Endothelial cell of umbilical vein (primary cell): ENCODE measurements around the gene GALNT17. TPM values are rescaled to one million over a fixed set of nuclear protein-coding genes. Genes with fewer than 3 reads are reported as not detected.

Experiments
- BruUV-seq: library from RNA; stranded (reverse); fragments of 400-500 nt; replicated peaks from 2 replicates; lab custom pipeline; 2021; lab: Mats Ljungman, UMichigan
- CTCF ChIA-PET: fragments of 300-600, 350-600 bp; sonication (Branson Sonifier 250); formaldehyde crosslinking; loops from one replicate; lab custom pipeline; 2021; ENCODE audit warnings: antibody characterized with exemption, inconsistent platforms; lab: Charles Lee
- POLR2A ChIA-PET: fragments of 300-600, 350-600 bp; sonication (Branson Sonifier 250); formaldehyde crosslinking; loops from one replicate; lab custom pipeline; 2021; ENCODE audit warnings: antibody characterized with exemption, inconsistent platforms; lab: Charles Lee
- DNase-seq: peaks from one replicate; pipeline ENCODE4 v3.0.0-alpha.2; 2011; ENCODE audit warnings: low read depth, low spot score
- FAIRE-seq: peaks from 2 replicates; lab custom pipeline; 2011; peaks lifted over from hg19 to GRCh38; lab: Jason Lieb, UNC
- H2AFZ ChIP-seq: 2 replicates; pipeline ENCODE4 v1.6.0; 2012; ENCODE audit warnings: low read depth, low read length, control low read depth, inconsistent platforms
- H3K27ac ChIP-seq: 2 replicates; pipeline ENCODE4 v1.5.1; 2011; ENCODE audit warnings: low read depth, mild to moderate bottlenecking, control low read depth, low read length, moderate library complexity; ENCODE audit not compliant: insufficient read depth
- H3K27me3 ChIP-seq, 2 experiments: 2 replicates each; pipeline versions ENCODE4 v1.6.0 to v1.6.1; 2011; ENCODE audit warnings: low read length in 2 of 2, mixed read lengths in 1 of 2; ENCODE audit not compliant: control insufficient read depth in 2 of 2, insufficient read depth in 2 of 2
- H3K36me3 ChIP-seq, 2 experiments: 2 replicates in 1 of 2; 3 replicates in 1 of 2; pipeline ENCODE4 v1.5.1; 2011; ENCODE audit warnings: low read length in 2 of 2, mild to moderate bottlenecking in 1 of 2, moderate library complexity in 1 of 2; ENCODE audit not compliant: control insufficient read depth in 2 of 2, insufficient read depth in 2 of 2; ENCODE audit errors: extremely low read depth in 1 of 2
- H3K4me1 ChIP-seq: 3 replicates; pipeline ENCODE4 v1.5.1; 2011; ENCODE audit warnings: mild to moderate bottlenecking, low read length; ENCODE audit not compliant: control insufficient read depth, insufficient read depth; ENCODE audit errors: extremely low read depth
- H3K4me2 ChIP-seq: 2 replicates; pipeline ENCODE4 v1.6.1; 2011; ENCODE audit warnings: low read length, control low read depth, mixed read lengths; ENCODE audit not compliant: insufficient read depth
- H3K4me3 ChIP-seq, 3 experiments: fragments of 200-600 bp in 1 of 3; sonication (generic), shearing (Covaris generic) in 1 of 3; replicated peaks in 1 of 3; 2 replicates each; pipeline ENCODE4 v1.5.1; 2011 to 2016; ENCODE audit warnings: control low read depth in 3 of 3, low read length in 3 of 3, mild to moderate bottlenecking in 2 of 3, inconsistent platforms in 1 of 3, low read depth in 1 of 3, moderate library complexity in 1 of 3; ENCODE audit not compliant: insufficient read depth in 1 of 3
- H3K79me2 ChIP-seq: 2 replicates; pipeline ENCODE4 v1.6.0; 2012; ENCODE audit warnings: low read length, inconsistent platforms; ENCODE audit not compliant: control insufficient read depth, insufficient read depth
- H3K9ac ChIP-seq: replicated peaks from 2 replicates; pipeline ENCODE3; 2011; ENCODE audit warnings: low read length, control low read depth; ENCODE audit not compliant: insufficient read depth; ENCODE audit errors: extremely low read depth
- H3K9me1 ChIP-seq: replicated peaks from 3 replicates; pipeline ENCODE4 v1.6.0; 2011; ENCODE audit warnings: mild to moderate bottlenecking, low read length; ENCODE audit not compliant: control insufficient read depth, insufficient read depth; ENCODE audit errors: extremely low read depth
- H3K9me3 ChIP-seq: replicated peaks from 2 replicates; pipeline ENCODE4 v1.5.1; 2012; ENCODE audit warnings: low read length, inconsistent platforms; ENCODE audit not compliant: control insufficient read depth, insufficient read depth
- H4K20me1 ChIP-seq: replicated peaks from 2 replicates; pipeline ENCODE3; 2011; ENCODE audit warnings: mild to moderate bottlenecking, low read length; ENCODE audit not compliant: control insufficient read depth, insufficient read depth; ENCODE audit errors: extremely low read depth
- CTCF ChIP-seq, 2 donors: IDR thresholded peaks; 1 replicate in 1 of 2; 2 replicates in 1 of 2; pipeline ENCODE4 v1.5.1; 2011; ENCODE audit warnings: low read length in 2 of 2, mild to moderate bottlenecking in 2 of 2, moderate library complexity in 2 of 2, control low read depth in 1 of 2, inconsistent platforms in 1 of 2, low read depth in 1 of 2; ENCODE audit not compliant: insufficient read depth in 1 of 2; ENCODE audit errors: extremely low read depth in 1 of 2
- EZH2 ChIP-seq: IDR thresholded peaks from 2 replicates; pipeline ENCODE4 v1.6.1; 2012; ENCODE audit warnings: borderline replicate concordance, low read depth, mild to moderate bottlenecking, moderate library complexity, low read length, inconsistent platforms; ENCODE audit not compliant: severe bottlenecking
- FOS ChIP-seq: IDR thresholded peaks from 2 replicates; pipeline ENCODE4 v1.6.1; 2011; ENCODE audit warnings: mild to moderate bottlenecking, low read length, moderate library complexity, borderline replicate concordance; ENCODE audit not compliant: insufficient read depth
- GATA2 ChIP-seq: IDR thresholded peaks from 2 replicates; pipeline ENCODE4 v1.7.0; 2011; ENCODE audit warnings: low read depth, mild to moderate bottlenecking, moderate library complexity, mixed read lengths, low read length; ENCODE audit not compliant: insufficient read length, insufficient read depth
- JUN ChIP-seq: IDR thresholded peaks from 2 replicates; pipeline ENCODE4 v1.6.1; 2011; ENCODE audit warnings: borderline replicate concordance, low read depth; ENCODE audit not compliant: insufficient read length, insufficient read depth
- MAX ChIP-seq: IDR thresholded peaks from 2 replicates; pipeline ENCODE4 v1.6.1; 2011; ENCODE audit not compliant: insufficient read depth, insufficient read length
- MYC ChIP-seq: IDR thresholded peaks from one replicate; pipeline ENCODE4 v1.6.1; 2011; ENCODE audit warnings: mild to moderate bottlenecking, low read depth, low read length
- POLR2A ChIP-seq: IDR thresholded peaks from 2 replicates; pipeline ENCODE4 v1.6.1; 2012; ENCODE audit warnings: low read depth, mild to moderate bottlenecking, control low read depth, low read length
- POLR2AphosphoS5 ChIP-seq: IDR thresholded peaks from 2 replicates; pipeline ENCODE4 v1.6.1; 2012; ENCODE audit warnings: low read depth, mild to moderate bottlenecking, control low read depth, low read length, moderate library complexity; ENCODE audit not compliant: insufficient read depth
- dilution Hi-C: fragments of 300-500 bp; cut with MboI; formaldehyde crosslinking; loops from one replicate; pipeline ENCODE4 v1.15.0; 2019; ENCODE audit warnings: low sequenced_read_pairs; ENCODE audit not compliant: extremely low pct_ligation_motif_present
- intact Hi-C: fragments of 100-400 bp; cut with micrococcal nuclease; formaldehyde crosslinking; loops from one replicate; pipeline ENCODE4 v1.10.0; 2022
- polyA plus RNA-seq, 4 experiments: library from polyadenylated mRNA; depleted of rRNA in 3 of 4; stranded (reverse) in 3 of 4; unstranded in 1 of 4; fragments of >200 nt; gene quantifications; 2 replicates each; pipeline versions ENCODE4 v1.2.1 to v1.2.3, GENCODE V29; 2011 to 2012; ENCODE audit warnings: missing spikeins in 1 of 4
- total RNA-seq: library from RNA; stranded (reverse); gene quantifications from 2 replicates; pipeline ENCODE4 v1.2.3, GENCODE V29; 2021

Gene GALNT17
- total and polyA plus RNA-seq, 2 donors (not counting 3 experiments of a cell fraction or from before 2014, with no cell fraction given): not detected

GRCh38 chr7:71637578-71637977, 505.6 kb downstream of the GALNT17 start:
- ChIA-PET POLR2A (no interaction called here), CTCF (interaction anchor here (0.7 kb wide), 1 partner anchor 25 kb away, joined by 3 read pairs; no protein-coding TSS in a partner anchor)
- Histone ChIP-seq H3K36me3 (no peaks in the 10 kb centered on the region), H4K20me1 (no peaks in the 10 kb centered on the region), H3K27ac (no peak overlapping the region), H3K9ac (no peak overlapping the region), H3K4me1 (no peaks in the 10 kb centered on the region), H3K79me2 (no peaks in the 10 kb centered on the region), H3K9me1 (no peaks in the 10 kb centered on the region), H3K9me3 (no peaks in the 10 kb centered on the region), H3K27me3 (no peaks in the 10 kb centered on the region), H3K4me3 (no peak overlapping the region), H3K4me2 (no peak overlapping the region), H2AFZ (no peak overlapping the region)
- DNase-seq (no peak), FAIRE-seq (no peak)
- dilution Hi-C loops (no loop called here), intact Hi-C loops (no loop called here)
- TF ChIP-seq POLR2A: no peak
- no peak for TF ChIP-seq EZH2
- TF ChIP-seq POLR2AphosphoS5: no peak
- no peak for TF ChIP-seq MAX
- TF ChIP-seq JUN: no peak
- TF ChIP-seq GATA2: no peak
- no peak for TF ChIP-seq CTCF (IDR thresholded peaks at IDR 0.05; ENCODE audit: extremely low read depth in 1 of 2, insufficient read depth in 1 of 2, low read depth in 1 of 2, low read length in 2 of 2)
- no peak for TF ChIP-seq MYC
- no peak for TF ChIP-seq FOS
- BruUV-seq: no TSS peak
